IMR-90 (cell line): ENCODE data around the gene CISTR. TPM values are rescaled to one million over a fixed set of nuclear protein-coding genes. Genes with fewer than 3 reads are reported as not detected.

Experiments used
- ATAC-seq: fragments of 200-7000 bp; cut with Tn5 transposase; 2 replicates; pipeline ENCODE4 v1.9.1; 2020; ENCODE audit warnings: low read depth, mild to moderate bottlenecking, moderate library complexity
- BruUV-seq: library from RNA; stranded (reverse); fragments of 400-500 nt; replicated peaks from 2 replicates; lab custom pipeline; 2021; lab: Mats Ljungman, UMichigan
- CTCF ChIA-PET: fragments of 300-600 bp; formaldehyde crosslinking; extraction: SDS; loops from one replicate; lab custom pipeline; 2021; ENCODE audit warnings: antibody characterized with exemption; lab: Yijun Ruan, JAX
- POLR2A ChIA-PET: fragments of 300-600 bp; sonication (Branson Sonifier 250); formaldehyde crosslinking; loops from one replicate; lab custom pipeline; 2022; ENCODE audit warnings: antibody characterized with exemption; ENCODE audit not compliant: unreplicated experiment; lab: Charles Lee
- DNase-seq: peaks from one replicate; pipeline ENCODE4 v3.0.0; 2013
- H2AFZ ChIP-seq: replicated peaks from 2 replicates; pipeline ENCODE3; 2013; ENCODE audit warnings: low read length, mild to moderate bottlenecking; ENCODE audit not compliant: poor library complexity
- H2AK5ac ChIP-seq: 2 replicates; pipeline ENCODE4 v1.6.1; 2013; ENCODE audit warnings: low read depth, low read length, inconsistent platforms
- H2AK9ac ChIP-seq: replicated peaks from 2 replicates; pipeline ENCODE3; 2013; ENCODE audit warnings: mild to moderate bottlenecking, low read depth, low read length, moderate library complexity; ENCODE audit not compliant: poor library complexity
- H2BK120ac ChIP-seq: 2 replicates; pipeline ENCODE4 v1.6.1; 2013; ENCODE audit warnings: low read depth, low read length, inconsistent platforms
- H2BK15ac ChIP-seq: 3 replicates; pipeline ENCODE4 v1.6.1; 2013; ENCODE audit warnings: low read depth, low read length, inconsistent platforms
- H2BK20ac ChIP-seq: 2 replicates; pipeline ENCODE4 v1.6.1; 2013; ENCODE audit warnings: low read depth, mild to moderate bottlenecking, inconsistent platforms, low read length, moderate library complexity
- H2BK5ac ChIP-seq: 2 replicates; pipeline ENCODE4 v1.6.1; 2013; ENCODE audit warnings: mild to moderate bottlenecking, low read depth, low read length, inconsistent platforms; ENCODE audit not compliant: poor library complexity, severe bottlenecking
- H3K14ac ChIP-seq: replicated peaks from 2 replicates; pipeline ENCODE4 v1.6.1; 2013; ENCODE audit warnings: low read depth, low read length, inconsistent platforms
- H3K18ac ChIP-seq: 2 replicates; pipeline ENCODE4 v1.6.1; 2013; ENCODE audit warnings: low read depth, low read length, control low read depth
- H3K23ac ChIP-seq: 2 replicates; pipeline ENCODE4 v1.6.1; 2013; ENCODE audit warnings: low read depth, low read length, inconsistent platforms
- H3K27ac ChIP-seq: 2 replicates; pipeline ENCODE4 v1.5.1; 2013; ENCODE audit warnings: mild to moderate bottlenecking, control low read depth, low read length; ENCODE audit not compliant: insufficient read depth
- H3K27me3 ChIP-seq: 2 replicates; pipeline ENCODE4 v1.6.1; 2013; ENCODE audit warnings: low read length; ENCODE audit not compliant: control insufficient read depth, insufficient read depth
- H3K36me3 ChIP-seq: 2 replicates; pipeline ENCODE4 v1.6.1; 2013; ENCODE audit warnings: low read length, mixed read lengths; ENCODE audit not compliant: control insufficient read depth, insufficient read depth
- H3K4ac ChIP-seq: 2 replicates; pipeline ENCODE4 v1.6.1; 2013; ENCODE audit warnings: low read depth, low read length, inconsistent platforms
- H3K4me1 ChIP-seq: 2 replicates; pipeline ENCODE4 v1.6.1; 2013; ENCODE audit warnings: low read length, mixed read lengths; ENCODE audit not compliant: control insufficient read depth, insufficient read depth
- H3K4me2 ChIP-seq: 2 replicates; pipeline ENCODE4 v1.6.1; 2013; ENCODE audit warnings: low read depth, mild to moderate bottlenecking, control low read depth, low read length, moderate library complexity
- H3K4me3 ChIP-seq: 2 replicates; pipeline ENCODE4 v1.5.1; 2013; ENCODE audit warnings: low read depth, mild to moderate bottlenecking, control low read depth, low read length, moderate library complexity; ENCODE audit not compliant: insufficient read depth
- H3K56ac ChIP-seq: 2 replicates; pipeline ENCODE4 v1.6.1; 2013; ENCODE audit warnings: low read length, inconsistent platforms; ENCODE audit not compliant: insufficient read depth; ENCODE audit errors: extremely low read depth
- H3K79me1 ChIP-seq, 2 experiments: 2 replicates each; pipeline ENCODE4 v1.6.1; 2013; ENCODE audit warnings: low read length in 2 of 2, inconsistent platforms in 1 of 2, low read depth in 1 of 2
- H3K9ac ChIP-seq: 2 replicates; pipeline ENCODE4 v1.6.1; 2013; ENCODE audit warnings: low read depth, low read length, control low read depth
- H3K9me1 ChIP-seq: 2 replicates; pipeline ENCODE4 v1.6.1; 2013; ENCODE audit warnings: low read length, inconsistent platforms; ENCODE audit not compliant: insufficient read depth
- H3K9me3 ChIP-seq: 2 replicates; pipeline ENCODE4 v1.6.1; 2013; ENCODE audit warnings: low read length; ENCODE audit not compliant: control insufficient read depth, insufficient read depth
- H4K20me1 ChIP-seq: 2 replicates; pipeline ENCODE4 v1.6.1; 2013; ENCODE audit warnings: low read length, inconsistent platforms; ENCODE audit not compliant: insufficient read depth
- H4K5ac ChIP-seq: 2 replicates; pipeline ENCODE4 v1.6.1; 2013; ENCODE audit warnings: mild to moderate bottlenecking, low read depth, low read length, control low read depth
- H4K8ac ChIP-seq, 2 experiments: 2 replicates each; pipeline ENCODE4 v1.6.1; 2013; ENCODE audit warnings: low read depth in 2 of 2, low read length in 2 of 2, control low read depth in 1 of 2, inconsistent platforms in 1 of 2
- H4K91ac ChIP-seq: 2 replicates; pipeline ENCODE4 v1.6.1; 2013; ENCODE audit warnings: low read depth, low read length, inconsistent platforms; ENCODE audit not compliant: insufficient read depth
- BHLHE40 ChIP-seq: fragments of 150-350 bp; IDR thresholded peaks from 2 replicates; pipeline ENCODE4 v1.6.1; 2016; ENCODE audit warnings: mild to moderate bottlenecking, low read depth, low read length
- CEBPB ChIP-seq: IDR thresholded peaks from 2 replicates; pipeline ENCODE4 v1.6.1; 2012; ENCODE audit warnings: low read depth, low read length, improper control_type of control experiment
- CHD1 ChIP-seq: IDR thresholded peaks from 2 replicates; pipeline ENCODE4 v1.6.1; 2012; ENCODE audit warnings: low read depth, low read length, improper control_type of control experiment
- CTCF ChIP-seq: conservative IDR thresholded peaks from 2 replicates; pipeline ENCODE4 v1.5.1; 2012; ENCODE audit warnings: mild to moderate bottlenecking, low read depth, low read length, improper control_type of control experiment
- FOS ChIP-seq: fragments of 150-350 bp; IDR thresholded peaks from 2 replicates; pipeline ENCODE4 v1.6.1; 2016; ENCODE audit warnings: low read depth, low read length
- MAFK ChIP-seq: IDR thresholded peaks from 2 replicates; pipeline ENCODE4 v1.6.1; 2012; ENCODE audit warnings: low read depth, low read length, improper control_type of control experiment
- MAZ ChIP-seq: IDR thresholded peaks from 2 replicates; pipeline ENCODE4 v1.6.1; 2012; ENCODE audit warnings: low read depth, mild to moderate bottlenecking, low read length, improper control_type of control experiment, moderate library complexity, borderline replicate concordance
- NFE2L2 ChIP-seq: fragments of 150-350 bp; IDR thresholded peaks from 2 replicates; pipeline ENCODE4 v1.6.1; 2016; ENCODE audit warnings: low read depth, mild to moderate bottlenecking, low read length
- POLR2A ChIP-seq: IDR thresholded peaks from 2 replicates; pipeline ENCODE4 v1.6.1; 2012; ENCODE audit warnings: mild to moderate bottlenecking, low read depth, low read length
- RAD21 ChIP-seq: IDR thresholded peaks from 2 replicates; pipeline ENCODE4 v1.6.1; 2012; ENCODE audit warnings: low read length, improper control_type of control experiment
- RCOR1 ChIP-seq: IDR thresholded peaks from 2 replicates; pipeline ENCODE4 v1.6.1; 2012; ENCODE audit warnings: mild to moderate bottlenecking, low read length, improper control_type of control experiment; ENCODE audit not compliant: insufficient replicate concordance
- RFX5 ChIP-seq: IDR thresholded peaks from 2 replicates; pipeline ENCODE4 v1.8.0; 2012; ENCODE audit warnings: low read depth, mild to moderate bottlenecking, low read length, moderate library complexity
- SMC3 ChIP-seq: fragments of 150-350 bp; IDR thresholded peaks from 2 replicates; pipeline ENCODE4 v1.6.1; 2016; ENCODE audit warnings: low read depth, mild to moderate bottlenecking, antibody characterized with exemption, low read length, moderate library complexity
- WGBS, 2 experiments: methylation state at CpG; one replicate each; pipeline versions ENCODE4 v1.1.5 to v1.1.7; 2013; ENCODE audit warnings: missing lambda C conversion rate in 2 of 2; ENCODE audit not compliant: insufficient read length in 1 of 2; ENCODE audit errors: extremely low coverage in 2 of 2; 5-methylcytosine and 5-hydroxymethylcytosine counted together
- dilution Hi-C: fragments of 300-500 bp; cut with HindIII; formaldehyde crosslinking; loops from one replicate; pipeline ENCODE4 v1.14.3; 2018; ENCODE audit warnings: low sequenced_read_pairs; ENCODE audit not compliant: unreplicated experiment
- in situ Hi-C: fragments of 300-500 bp; cut with MboI; formaldehyde crosslinking; loops from 3 replicates; pipeline ENCODE4 v1.14.3; 2019; ENCODE audit warnings: low sequenced_read_pairs, inconsistent platforms, mixed read lengths
- intact Hi-C: fragments of 100-400 bp; cut with micrococcal nuclease; formaldehyde crosslinking; loops from 2 replicates; pipeline ENCODE4 v1.10.0; 2022
- polyA plus RNA-seq, 3 experiments: library from polyadenylated mRNA; depleted of rRNA; stranded (reverse); fragments of >200 nt; gene quantifications; 2 replicates each; pipeline ENCODE4 v1.2.3, GENCODE V29; 2012; ENCODE audit warnings: low replicate concordance in 1 of 3
- total RNA-seq: library from RNA; depleted of rRNA; stranded (reverse); fragments of >200 nt; gene quantifications from 2 replicates; pipeline ENCODE4 v1.2.3, GENCODE V29; 2012

Gene CISTR
- total and polyA plus RNA-seq, 2 of the 4 experiments (the other 2 are of a cell fraction), result not detected

- TF ChIP-seq FOS (no peak), RCOR1 (no peak)
These were observed 12.3 kb downstream of the CISTR start (continued) for GRCh38 chr12:53739214-53740129.

- no peak overlapping the region for H4K91ac ChIP-seq
- no peak overlapping the region for H3K4ac ChIP-seq
- H3K9me3 ChIP-seq, result 0 out of 2 replicates have a peak, but pooled peaks cover 2% of the 10 kb centered on the region
- no peak overlapping the region for H2AK9ac ChIP-seq
- ChIA-PET POLR2A (interaction anchor here (0.6 kb wide), 1 partner anchor 238 kb away, joined by 4 read pairs; the partner anchor contains the start of gene TARBP2), CTCF (no interaction called here)
- no peak overlapping the region for H3K18ac ChIP-seq
- no peak for DNase-seq
- no peak overlapping the region for H3K9ac ChIP-seq
- dilution Hi-C loops (no loop called here), intact Hi-C loops (no loop called here), in situ Hi-C loops (no loop called here)
- H2BK120ac ChIP-seq, result no peak overlapping the region
- no peaks in the 10 kb centered on the region for H3K36me3 ChIP-seq
- no peaks in the 10 kb centered on the region for H4K20me1 ChIP-seq
- H2BK5ac ChIP-seq, result no peak overlapping the region
- H3K27ac ChIP-seq, result no peak overlapping the region
- H2AK5ac ChIP-seq, result no peak overlapping the region
- H3K79me1 ChIP-seq, result no peaks in the 10 kb centered on the region
- H2BK15ac ChIP-seq, result no peak overlapping the region
- H4K8ac ChIP-seq, result no peak overlapping the region
- H3K4me1 ChIP-seq, result no peaks in the 10 kb centered on the region
- no peak overlapping the region for H3K4me3 ChIP-seq
- no peak overlapping the region for H3K23ac ChIP-seq
- no peak overlapping the region for H3K56ac ChIP-seq
- no peak overlapping the region for H3K4me2 ChIP-seq
- no peaks in the 10 kb centered on the region; the same call in 1 of the 2 replicates for H3K9me1 ChIP-seq
- H3K27me3 ChIP-seq, result peaks cover 78% of the 10 kb centered on the region
- BruUV-seq, result no TSS peak
- no peak overlapping the region for H3K14ac ChIP-seq
- no peak for ATAC-seq
- H4K5ac ChIP-seq, result no peak overlapping the region
- 10% methylated on average over 13 of the region's 32 CpGs; no CpG with 5 or more reads in 1 of the 2 experiments for WGBS, 2 experiments
- no peak overlapping the region for H2BK20ac ChIP-seq
- peak overlapping the region; percentile 47 for H2AFZ ChIP-seq
- TF ChIP-seq CTCF, result no peak
- no peak for TF ChIP-seq RCOR1
- TF ChIP-seq POLR2A, result no peak
- no peak for TF ChIP-seq BHLHE40
- no peak for TF ChIP-seq NFE2L2
- no peak for TF ChIP-seq MAZ
- no peak for TF ChIP-seq CEBPB
- no peak for TF ChIP-seq SMC3
- no peak for TF ChIP-seq RFX5
- TF ChIP-seq RAD21, result no peak
- TF ChIP-seq CHD1, result no peak
- TF ChIP-seq MAFK, result no peak
These were observed 13.2 kb downstream of the CISTR start for GRCh38 chr12:53738406-53739213.
